Astrocyte (in vitro differentiated cells and primary cell): ENCODE data around the gene AUTS2. TPM values are rescaled to one million over a fixed set of nuclear protein-coding genes. Genes with fewer than 3 reads are reported as not detected.
A peak's percentile ranks its signal among the peaks of the same experiment; 100 is the strongest.

Experiments used
- DNase-seq: peaks from one replicate; pipeline ENCODE4 v3.0.0-alpha.2; 2010; ENCODE audit warnings: low read depth
- FAIRE-seq: peaks from 2 replicates; lab custom pipeline; 2011; peaks lifted over from hg19 to GRCh38; lab: Jason Lieb, UNC
- H2AFZ ChIP-seq: 2 replicates; pipeline ENCODE4 v1.6.0; 2012; ENCODE audit warnings: low read depth, low read length, inconsistent platforms
- H3K27ac ChIP-seq: 2 replicates; pipeline ENCODE4 v1.5.1; 2011; ENCODE audit warnings: low read depth, low read length, inconsistent platforms
- H3K27me3 ChIP-seq: 2 replicates; pipeline ENCODE4 v1.6.0; 2011; ENCODE audit warnings: low read length, inconsistent platforms; ENCODE audit not compliant: insufficient read depth
- H3K36me3 ChIP-seq: 2 replicates; pipeline ENCODE4 v1.5.1; 2011; ENCODE audit warnings: low read length, inconsistent platforms; ENCODE audit not compliant: insufficient read depth
- H3K4me1 ChIP-seq: 2 replicates; pipeline ENCODE4 v1.5.1; 2011; ENCODE audit warnings: low read length, inconsistent platforms; ENCODE audit not compliant: insufficient read depth
- H3K4me2 ChIP-seq: 2 replicates; pipeline ENCODE4 v1.6.0; 2012; ENCODE audit warnings: low read length, inconsistent platforms
- H3K4me3 ChIP-seq: 2 replicates; pipeline ENCODE4 v1.5.1; 2011; ENCODE audit warnings: low read depth, mild to moderate bottlenecking, low read length, inconsistent platforms; ENCODE audit not compliant: insufficient read depth
- H3K79me2 ChIP-seq: 2 replicates; pipeline ENCODE4 v1.6.0; 2012; ENCODE audit warnings: mild to moderate bottlenecking, low read length, inconsistent platforms; ENCODE audit not compliant: insufficient read depth
- H3K9ac ChIP-seq: 2 replicates; pipeline ENCODE4 v1.6.0; 2012; ENCODE audit warnings: mild to moderate bottlenecking, low read length, inconsistent platforms
- H3K9me3 ChIP-seq: 2 replicates; pipeline ENCODE4 v1.5.1; 2012; ENCODE audit warnings: low read depth, mild to moderate bottlenecking, low read length, inconsistent platforms; ENCODE audit not compliant: insufficient read depth
- H4K20me1 ChIP-seq: 2 replicates; pipeline ENCODE4 v1.6.0; 2012; ENCODE audit warnings: low read length, inconsistent platforms; ENCODE audit not compliant: insufficient read depth
- H3K27ac Mint-ChIP-seq: one replicate; pipeline ENCODE4 v1.8.0; 2021; ENCODE audit warnings: mild to moderate bottlenecking, mixed read lengths; ENCODE audit not compliant: unreplicated experiment
- H3K27me3 Mint-ChIP-seq: one replicate; pipeline ENCODE4 v1.8.0; 2021; ENCODE audit warnings: low read depth, mixed read lengths; ENCODE audit not compliant: unreplicated experiment
- H3K36me3 Mint-ChIP-seq: one replicate; pipeline ENCODE4 v1.8.0; 2021; ENCODE audit warnings: low read depth, mixed read lengths; ENCODE audit not compliant: unreplicated experiment
- H3K4me1 Mint-ChIP-seq: one replicate; pipeline ENCODE4 v1.8.0; 2021; ENCODE audit warnings: low read depth, mixed read lengths; ENCODE audit not compliant: unreplicated experiment
- H3K4me3 Mint-ChIP-seq: one replicate; pipeline ENCODE4 v1.8.0; 2021; ENCODE audit warnings: mild to moderate bottlenecking, moderate library complexity, mixed read lengths; ENCODE audit not compliant: unreplicated experiment
- H3K9me3 Mint-ChIP-seq: one replicate; pipeline ENCODE4 v1.8.0; 2021; ENCODE audit warnings: mild to moderate bottlenecking, mixed read lengths; ENCODE audit not compliant: unreplicated experiment
- EZH2 ChIP-seq: IDR thresholded peaks from 2 replicates; pipeline ENCODE4 v1.6.1; 2012; ENCODE audit warnings: mild to moderate bottlenecking, low read length, inconsistent platforms; ENCODE audit not compliant: insufficient read depth
- total RNA-seq: library from RNA; stranded (reverse); gene quantifications from 2 replicates; pipeline ENCODE4 v1.2.1, GENCODE V29; 2021
- TF ChIP-seq, protein P1 (sequence below): IDR thresholded peaks from 2 replicates; pipeline ENCODE4 v1.5.1; 2011; ENCODE audit warnings: low read depth, mild to moderate bottlenecking, inconsistent platforms, low read length, moderate library complexity; ENCODE audit not compliant: insufficient read depth

The AUTS2 gene
- total RNA-seq, 1 donor from 2014 or later, result 73.2 TPM

DNA sequence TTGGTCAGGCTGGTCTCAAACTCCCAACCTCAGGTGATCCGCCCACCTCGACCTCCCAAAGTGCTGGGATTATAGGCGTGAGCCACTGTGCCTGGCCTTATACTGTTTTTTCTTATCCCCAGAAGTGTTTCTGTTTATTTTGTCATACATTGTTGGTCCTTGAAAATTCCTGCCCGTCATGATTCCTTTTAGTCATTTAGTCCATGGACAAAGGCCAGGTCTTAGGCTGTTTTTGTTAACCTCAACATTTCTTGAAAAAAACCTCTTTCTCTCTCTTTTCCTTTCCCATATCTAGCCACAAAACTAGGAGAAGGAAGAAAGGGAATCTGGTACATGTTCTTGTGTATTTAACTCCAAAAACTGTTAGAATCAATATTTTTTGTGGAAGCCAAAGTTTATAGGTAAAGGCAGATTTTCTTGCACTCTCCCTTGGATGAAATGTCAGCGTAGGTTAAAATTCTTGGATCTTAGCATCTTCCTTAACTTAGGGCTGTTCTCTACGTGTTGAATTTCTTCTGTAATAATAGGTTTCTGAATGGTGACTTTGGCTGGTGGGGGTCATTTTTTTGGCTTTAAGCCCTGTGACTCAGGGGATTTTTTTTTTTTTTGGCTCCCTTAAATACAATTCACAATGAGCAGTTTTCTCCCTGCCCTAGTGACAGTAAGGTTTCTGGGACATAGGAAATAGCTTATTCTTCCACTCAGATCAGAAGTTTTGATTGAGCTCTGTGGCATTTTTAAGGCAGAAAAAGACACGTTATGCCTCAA is 500.8 kb downstream of the AUTS2 start:
- H3K4me1 ChIP-seq, result peaks cover 11% of the 10 kb centered on the region
- Mint-ChIP-seq H3K4me1 (peaks cover 11% of the 10 kb centered on the region), H3K4me3 (no peak overlapping the region), H3K27me3 (no peaks in the 10 kb centered on the region), H3K27ac (no peak overlapping the region), H3K9me3 (no peaks in the 10 kb centered on the region), H3K36me3 (no peaks in the 10 kb centered on the region)
- H3K36me3 ChIP-seq, result no peaks in the 10 kb centered on the region
- TF ChIP-seq EZH2, result no peak
- TF ChIP-seq, protein P1, sequence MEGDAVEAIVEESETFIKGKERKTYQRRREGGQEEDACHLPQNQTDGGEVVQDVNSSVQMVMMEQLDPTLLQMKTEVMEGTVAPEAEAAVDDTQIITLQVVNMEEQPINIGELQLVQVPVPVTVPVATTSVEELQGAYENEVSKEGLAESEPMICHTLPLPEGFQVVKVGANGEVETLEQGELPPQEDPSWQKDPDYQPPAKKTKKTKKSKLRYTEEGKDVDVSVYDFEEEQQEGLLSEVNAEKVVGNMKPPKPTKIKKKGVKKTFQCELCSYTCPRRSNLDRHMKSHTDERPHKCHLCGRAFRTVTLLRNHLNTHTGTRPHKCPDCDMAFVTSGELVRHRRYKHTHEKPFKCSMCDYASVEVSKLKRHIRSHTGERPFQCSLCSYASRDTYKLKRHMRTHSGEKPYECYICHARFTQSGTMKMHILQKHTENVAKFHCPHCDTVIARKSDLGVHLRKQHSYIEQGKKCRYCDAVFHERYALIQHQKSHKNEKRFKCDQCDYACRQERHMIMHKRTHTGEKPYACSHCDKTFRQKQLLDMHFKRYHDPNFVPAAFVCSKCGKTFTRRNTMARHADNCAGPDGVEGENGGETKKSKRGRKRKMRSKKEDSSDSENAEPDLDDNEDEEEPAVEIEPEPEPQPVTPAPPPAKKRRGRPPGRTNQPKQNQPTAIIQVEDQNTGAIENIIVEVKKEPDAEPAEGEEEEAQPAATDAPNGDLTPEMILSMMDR, result no peak
- no peak overlapping the region for H2AFZ ChIP-seq
- H3K4me2 ChIP-seq, result peak overlapping the region; percentile 58
- no peaks in the 10 kb centered on the region for H3K79me2 ChIP-seq
- H3K9me3 ChIP-seq, result no peaks in the 10 kb centered on the region
- H3K27ac ChIP-seq, result peak overlapping the region; percentile 53
- DNase-seq (peak; percentile 45), FAIRE-seq (no peak)
- no peaks in the 10 kb centered on the region for H3K27me3 ChIP-seq
- no peaks in the 10 kb centered on the region for H4K20me1 ChIP-seq
- no peak overlapping the region for H3K4me3 ChIP-seq
- no peak overlapping the region for H3K9ac ChIP-seq

- Histone ChIP-seq H3K9ac (no peak overlapping the region), H3K27me3 (no peaks in the 10 kb centered on the region), H2AFZ (no peak overlapping the region), H3K36me3 (no peaks in the 10 kb centered on the region), H3K27ac (no peak overlapping the region), H4K20me1 (no peaks in the 10 kb centered on the region), H3K79me2 (no peaks in the 10 kb centered on the region), H3K4me3 (no peak overlapping the region), H3K4me2 (no peak overlapping the region), H3K4me1 (peaks cover 5% of the 10 kb centered on the region), H3K9me3 (no peaks in the 10 kb centered on the region)
- Mint-ChIP-seq H3K4me1 (peaks cover 6% of the 10 kb centered on the region), H3K27ac (no peak overlapping the region), H3K27me3 (no peaks in the 10 kb centered on the region), H3K4me3 (no peak overlapping the region), H3K9me3 (no peaks in the 10 kb centered on the region), H3K36me3 (no peaks in the 10 kb centered on the region)
- DNase-seq (no peak), FAIRE-seq (peak; percentile 72)
- TF ChIP-seq EZH2, result no peak
- TF ChIP-seq, protein P1, result no peak
Measured at GRCh38 chr7:70104243-70104642, 506.0 kb downstream of the AUTS2 start.

GRCh38 chr7:70113078-70113477 is 514.8 kb downstream of the AUTS2 start:
- Mint-ChIP-seq H3K36me3 (peaks cover 2% of the 10 kb centered on the region), H3K27me3 (no peaks in the 10 kb centered on the region), H3K9me3 (no peaks in the 10 kb centered on the region), H3K27ac (no peak overlapping the region), H3K4me1 (peaks cover 15% of the 10 kb centered on the region), H3K4me3 (no peak overlapping the region)
- Histone ChIP-seq H3K4me2 (no peak overlapping the region), H3K4me3 (no peak overlapping the region), H3K27me3 (no peaks in the 10 kb centered on the region), H3K9me3 (no peaks in the 10 kb centered on the region), H3K79me2 (no peaks in the 10 kb centered on the region), H3K27ac (no peak overlapping the region), H2AFZ (no peak overlapping the region), H4K20me1 (peaks cover 3% of the 10 kb centered on the region), H3K9ac (no peak overlapping the region), H3K36me3 (no peaks in the 10 kb centered on the region), H3K4me1 (no peaks in the 10 kb centered on the region)
- TF ChIP-seq, protein P1, result no peak
- no peak for TF ChIP-seq EZH2
- DNase-seq, result no peak
- FAIRE-seq, result no peak
